ENCODE measurements around the gene PPP6R3. TPM values are rescaled to one million over a fixed set of nuclear protein-coding genes. Genes with fewer than 3 reads are reported as not detected.

The PPP6R3 gene
- total RNA-seq, 1 experiment from 2014 or later, result 140 TPM

DNA sequence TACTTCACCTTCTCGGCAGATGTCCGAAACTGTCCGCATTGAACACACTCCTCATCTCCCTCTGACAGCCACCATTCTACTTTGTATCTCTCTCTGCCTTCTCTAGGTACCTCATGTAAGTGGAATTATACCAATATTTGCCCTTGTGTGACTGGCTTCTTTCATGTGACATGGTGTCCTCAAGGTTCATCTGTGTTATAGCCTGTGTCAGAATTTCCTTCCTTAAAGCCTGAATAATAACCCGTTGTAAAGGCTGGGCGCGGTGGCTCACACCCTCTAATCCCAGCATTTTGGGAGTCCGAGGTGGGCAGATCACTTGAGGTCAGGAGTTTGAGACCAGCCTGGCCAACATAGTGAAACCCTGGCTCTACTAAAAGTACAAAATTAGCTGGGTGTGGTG lies 40.4 kb upstream of the PPP6R3 start:
- no peaks in the 10 kb centered on the region for H4K20me1 ChIP-seq (ENCODE audit: insufficient read depth, low read depth, low read length)
- peaks cover 5% of the 10 kb centered on the region for H3K4me1 ChIP-seq (ENCODE audit: low read length)
- no peak overlapping the region for H3K27ac ChIP-seq (ENCODE audit: low read length)
- no peak overlapping the region for H3K9ac ChIP-seq (ENCODE audit: low read length)
- H3K79me2 ChIP-seq (ENCODE audit: low read length), result no peaks in the 10 kb centered on the region
- H3K9me3 ChIP-seq (ENCODE audit: low read length), result no peaks in the 10 kb centered on the region
- no peak overlapping the region for H2AFZ ChIP-seq (ENCODE audit: low read length)
- DNase-seq, result no peak
- H3K4me2 ChIP-seq (ENCODE audit: low read depth, low read length, poor library complexity, severe bottlenecking), result no peak overlapping the region
- H3K4me3 ChIP-seq (ENCODE audit: low read length), result no peak overlapping the region
- no peaks in the 10 kb centered on the region for H3K27me3 ChIP-seq (ENCODE audit: low read length)
- H3K9me2 ChIP-seq (replicated peaks; ENCODE audit: insufficient read depth, low read length), result no peaks in the 10 kb centered on the region
- H3K36me3 ChIP-seq (ENCODE audit: insufficient read depth, low read length), result no peaks in the 10 kb centered on the region

DNA sequence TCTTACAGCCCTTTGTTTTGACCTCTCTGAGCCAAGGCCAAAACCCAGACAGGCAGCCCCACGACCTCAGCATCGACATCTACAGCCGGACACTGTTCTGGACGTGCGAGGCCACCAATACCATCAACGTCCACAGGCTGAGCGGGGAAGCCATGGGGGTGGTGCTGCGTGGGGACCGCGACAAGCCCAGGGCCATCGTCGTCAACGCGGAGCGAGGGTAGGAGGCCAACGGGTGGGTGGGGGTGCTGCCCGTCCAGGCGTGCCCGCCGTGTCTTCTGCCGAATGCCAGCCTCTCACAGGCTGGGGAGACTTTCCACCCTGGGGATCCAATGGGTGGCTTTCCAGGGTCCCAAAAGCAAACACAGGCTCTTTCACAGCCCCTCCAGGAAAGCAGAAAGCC lies 37.1 kb upstream of the PPP6R3 start:
- Histone ChIP-seq H4K20me1 (ENCODE audit: insufficient read depth, low read depth, low read length) (no peaks in the 10 kb centered on the region), H3K79me2 (ENCODE audit: low read length) (no peaks in the 10 kb centered on the region), H2AFZ (ENCODE audit: low read length) (no peak overlapping the region), H3K4me3 (ENCODE audit: low read length) (no peak overlapping the region), H3K36me3 (ENCODE audit: insufficient read depth, low read length) (no peaks in the 10 kb centered on the region), H3K4me2 (ENCODE audit: low read depth, low read length, poor library complexity, severe bottlenecking) (no peak overlapping the region), H3K9me2 (replicated peaks; ENCODE audit: insufficient read depth, low read length) (no peaks in the 10 kb centered on the region), H3K27me3 (ENCODE audit: low read length) (no peaks in the 10 kb centered on the region), H3K4me1 (ENCODE audit: low read length) (no peaks in the 10 kb centered on the region), H3K9ac (ENCODE audit: low read length) (no peak overlapping the region), H3K9me3 (ENCODE audit: low read length) (no peaks in the 10 kb centered on the region), H3K27ac (ENCODE audit: low read length) (no peak overlapping the region)
- DNase-seq, result no peak

DNA sequence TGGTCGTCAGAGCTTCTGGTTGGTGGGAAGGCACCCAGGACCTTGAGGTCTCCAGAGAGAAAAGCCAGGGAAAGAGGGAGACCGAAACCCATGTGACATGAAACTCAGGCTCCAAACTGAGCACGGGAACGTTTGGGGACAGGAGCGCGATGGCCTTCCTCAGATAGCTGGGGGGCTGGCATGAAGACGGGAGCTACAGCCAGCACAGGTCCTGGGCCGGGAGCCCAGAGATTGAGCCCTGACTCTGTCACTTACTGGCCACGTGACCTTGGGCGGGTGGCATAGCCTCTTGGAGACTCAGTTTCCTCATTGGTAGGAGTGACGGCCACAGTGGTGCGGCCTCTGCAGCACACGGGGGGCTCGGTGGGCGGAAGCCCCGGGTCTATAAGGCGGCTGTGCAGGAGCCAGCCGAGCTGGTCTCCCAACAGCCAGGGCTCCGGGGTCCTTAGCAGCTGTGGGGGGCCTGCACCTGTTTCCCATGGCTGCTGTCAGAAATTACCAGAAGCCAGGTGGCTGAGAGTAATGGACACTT lies 36.4 kb upstream of the PPP6R3 start:
- no peaks in the 10 kb centered on the region for H3K9me2 ChIP-seq (replicated peaks; ENCODE audit: insufficient read depth, low read length)
- H3K27ac ChIP-seq (ENCODE audit: low read length), result no peak overlapping the region
- no peak overlapping the region for H2AFZ ChIP-seq (ENCODE audit: low read length)
- H3K9ac ChIP-seq (ENCODE audit: low read length), result no peak overlapping the region
- no peaks in the 10 kb centered on the region for H3K4me1 ChIP-seq (ENCODE audit: low read length)
- H3K4me2 ChIP-seq (ENCODE audit: low read depth, low read length, poor library complexity, severe bottlenecking), result no peak overlapping the region
- no peaks in the 10 kb centered on the region for H3K27me3 ChIP-seq (ENCODE audit: low read length)
- H3K4me3 ChIP-seq (ENCODE audit: low read length), result no peak overlapping the region
- H3K9me3 ChIP-seq (ENCODE audit: low read length), result no peaks in the 10 kb centered on the region
- H3K79me2 ChIP-seq (ENCODE audit: low read length), result no peaks in the 10 kb centered on the region
- H4K20me1 ChIP-seq (ENCODE audit: insufficient read depth, low read depth, low read length), result no peaks in the 10 kb centered on the region
- no peaks in the 10 kb centered on the region for H3K36me3 ChIP-seq (ENCODE audit: insufficient read depth, low read length)
- no peak for DNase-seq

DNA sequence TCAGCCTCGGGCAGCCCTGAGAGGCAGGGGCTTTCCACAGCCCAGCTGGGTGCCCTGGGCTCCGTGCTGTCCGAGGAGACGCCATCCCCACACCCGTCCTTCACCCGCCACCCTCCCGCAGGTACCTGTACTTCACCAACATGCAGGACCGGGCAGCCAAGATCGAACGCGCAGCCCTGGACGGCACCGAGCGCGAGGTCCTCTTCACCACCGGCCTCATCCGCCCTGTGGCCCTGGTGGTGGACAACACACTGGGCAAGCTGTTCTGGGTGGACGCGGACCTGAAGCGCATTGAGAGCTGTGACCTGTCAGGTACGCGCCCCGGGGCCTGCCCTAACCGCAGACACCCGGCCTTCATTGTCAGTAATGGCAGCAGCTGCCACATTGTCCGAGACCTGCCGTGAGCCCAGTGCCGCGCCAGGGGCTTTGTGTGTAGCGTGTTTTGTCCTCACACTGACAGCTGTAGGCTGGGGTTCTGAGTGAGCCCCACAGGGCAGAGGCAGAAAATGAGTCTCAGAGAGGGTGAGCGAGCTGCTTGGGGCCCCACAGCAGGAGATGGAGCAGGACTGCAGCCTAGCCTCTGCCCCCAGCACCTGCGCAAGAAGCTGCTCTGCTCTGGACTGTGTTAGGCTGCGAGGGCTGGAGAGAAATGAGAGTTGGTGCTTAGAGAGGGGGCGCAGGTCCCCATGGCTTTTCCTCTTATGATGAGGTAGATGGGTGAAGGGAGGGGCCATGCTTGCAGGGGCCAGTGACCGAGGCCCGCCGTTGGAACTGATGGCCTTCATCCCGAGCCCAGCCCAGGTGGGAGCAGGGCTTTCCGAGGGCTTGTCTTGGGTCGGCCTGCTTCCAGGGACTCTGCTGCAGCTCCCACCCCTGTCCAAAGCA lies 35.3 kb upstream of the PPP6R3 start:
- Histone ChIP-seq H3K9me3 (ENCODE audit: low read length) (peaks cover 4% of the 10 kb centered on the region; the same call in 1 of the 2 replicates), H3K27ac (ENCODE audit: low read length) (no peak overlapping the region), H3K27me3 (ENCODE audit: low read length) (no peaks in the 10 kb centered on the region), H2AFZ (ENCODE audit: low read length) (no peak overlapping the region), H3K79me2 (ENCODE audit: low read length) (no peaks in the 10 kb centered on the region), H3K9me2 (replicated peaks; ENCODE audit: insufficient read depth, low read length) (no peaks in the 10 kb centered on the region), H3K4me3 (ENCODE audit: low read length) (no peak overlapping the region), H3K4me1 (ENCODE audit: low read length) (no peaks in the 10 kb centered on the region), H4K20me1 (ENCODE audit: insufficient read depth, low read depth, low read length) (no peaks in the 10 kb centered on the region), H3K36me3 (ENCODE audit: insufficient read depth, low read length) (no peaks in the 10 kb centered on the region), H3K4me2 (ENCODE audit: low read depth, low read length, poor library complexity, severe bottlenecking) (no peak overlapping the region), H3K9ac (ENCODE audit: low read length) (no peak overlapping the region)
- no peak for DNase-seq

DNA sequence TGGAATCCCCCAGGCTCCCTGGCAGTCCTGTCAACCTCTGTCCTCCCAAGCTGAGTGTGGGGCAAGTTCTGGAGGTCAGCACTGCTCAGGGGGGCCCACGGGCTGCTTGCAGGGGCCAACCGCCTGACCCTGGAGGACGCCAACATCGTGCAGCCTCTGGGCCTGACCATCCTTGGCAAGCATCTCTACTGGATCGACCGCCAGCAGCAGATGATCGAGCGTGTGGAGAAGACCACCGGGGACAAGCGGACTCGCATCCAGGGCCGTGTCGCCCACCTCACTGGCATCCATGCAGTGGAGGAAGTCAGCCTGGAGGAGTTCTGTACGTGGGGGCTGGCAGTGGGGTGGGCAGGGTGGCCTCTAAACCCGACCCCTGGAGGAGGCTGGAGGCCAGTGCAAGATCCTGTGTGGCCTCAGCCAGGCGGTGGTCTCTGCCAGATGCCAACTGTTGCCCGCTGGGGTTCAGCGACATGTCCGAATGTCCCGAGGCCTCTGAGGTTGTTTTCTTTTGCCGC lies 34.6 kb upstream of the PPP6R3 start:
- no peak overlapping the region for H3K4me3 ChIP-seq (ENCODE audit: low read length)
- H2AFZ ChIP-seq (ENCODE audit: low read length), result no peak overlapping the region
- no peaks in the 10 kb centered on the region for H3K36me3 ChIP-seq (ENCODE audit: insufficient read depth, low read length)
- no peaks in the 10 kb centered on the region for H3K27me3 ChIP-seq (ENCODE audit: low read length)
- no peaks in the 10 kb centered on the region for H3K4me1 ChIP-seq (ENCODE audit: low read length)
- peaks cover 4% of the 10 kb centered on the region; the same call in 1 of the 2 replicates for H3K9me3 ChIP-seq (ENCODE audit: low read length)
- H3K9ac ChIP-seq (ENCODE audit: low read length), result no peak overlapping the region
- DNase-seq, result no peak
- no peaks in the 10 kb centered on the region for H3K79me2 ChIP-seq (ENCODE audit: low read length)
- H4K20me1 ChIP-seq (ENCODE audit: insufficient read depth, low read depth, low read length), result no peaks in the 10 kb centered on the region
- H3K27ac ChIP-seq (ENCODE audit: low read length), result no peak overlapping the region
- H3K9me2 ChIP-seq (replicated peaks; ENCODE audit: insufficient read depth, low read length), result no peaks in the 10 kb centered on the region
- H3K4me2 ChIP-seq (ENCODE audit: low read depth, low read length, poor library complexity, severe bottlenecking), result no peak overlapping the region

DNA sequence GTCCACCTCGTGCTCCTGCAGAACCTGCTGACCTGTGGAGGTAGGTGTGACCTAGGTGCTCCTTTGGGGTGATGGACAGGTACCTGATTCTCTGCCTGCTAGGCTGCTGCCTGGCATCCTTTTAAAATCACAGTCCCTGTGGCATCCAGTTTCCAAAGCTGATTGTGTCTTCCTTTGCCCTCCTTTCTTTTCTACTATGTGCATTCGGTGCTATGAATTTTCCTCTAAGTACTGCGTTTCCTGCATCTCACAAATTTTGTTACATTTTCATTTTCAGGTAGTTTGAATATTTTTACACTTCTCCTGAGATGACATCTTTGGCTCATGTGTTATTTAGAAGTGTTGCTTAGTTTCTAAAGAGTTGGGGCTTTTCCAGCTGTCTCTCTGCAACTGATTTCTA lies 30.9 kb upstream of the PPP6R3 start:
- DNase-seq, result no peak
- no peak overlapping the region for H3K4me3 ChIP-seq (ENCODE audit: low read length)
- H3K27me3 ChIP-seq (ENCODE audit: low read length), result no peaks in the 10 kb centered on the region
- peaks cover 4% of the 10 kb centered on the region; the same call in 1 of the 2 replicates for H3K9me3 ChIP-seq (ENCODE audit: low read length)
- H3K4me2 ChIP-seq (ENCODE audit: low read depth, low read length, poor library complexity, severe bottlenecking), result no peak overlapping the region
- H3K4me1 ChIP-seq (ENCODE audit: low read length), result no peaks in the 10 kb centered on the region
- H3K9me2 ChIP-seq (replicated peaks; ENCODE audit: insufficient read depth, low read length), result no peaks in the 10 kb centered on the region
- H3K79me2 ChIP-seq (ENCODE audit: low read length), result no peaks in the 10 kb centered on the region
- H4K20me1 ChIP-seq (ENCODE audit: insufficient read depth, low read depth, low read length), result no peaks in the 10 kb centered on the region
- no peak overlapping the region for H2AFZ ChIP-seq (ENCODE audit: low read length)
- H3K36me3 ChIP-seq (ENCODE audit: insufficient read depth, low read length), result no peaks in the 10 kb centered on the region
- no peak overlapping the region for H3K27ac ChIP-seq (ENCODE audit: low read length)
- H3K9ac ChIP-seq (ENCODE audit: low read length), result no peak overlapping the region

DNA sequence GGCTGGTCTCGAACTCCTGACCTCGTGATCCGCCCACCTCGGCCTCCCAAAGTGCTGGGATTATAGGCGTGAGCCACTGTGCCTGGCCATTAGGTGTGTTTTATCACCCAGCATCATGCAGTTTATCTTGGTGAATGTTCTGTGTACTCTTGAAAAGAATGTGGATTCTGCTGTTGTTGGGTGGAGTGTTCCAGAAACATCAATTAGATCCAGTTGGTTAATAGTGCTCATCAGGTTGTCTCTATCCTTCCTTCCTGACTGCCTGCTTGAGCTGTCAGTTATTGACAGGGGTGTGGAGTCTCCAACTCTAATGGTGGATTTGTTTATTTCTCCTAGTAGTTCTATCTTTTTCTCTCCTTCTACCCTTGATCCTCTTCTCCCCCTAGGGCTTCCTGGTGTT lies 30.2 kb upstream of the PPP6R3 start:
- Histone ChIP-seq H3K36me3 (ENCODE audit: insufficient read depth, low read length) (no peaks in the 10 kb centered on the region), H3K27ac (ENCODE audit: low read length) (no peak overlapping the region), H3K4me1 (ENCODE audit: low read length) (no peaks in the 10 kb centered on the region), H4K20me1 (ENCODE audit: insufficient read depth, low read depth, low read length) (no peaks in the 10 kb centered on the region), H3K4me2 (ENCODE audit: low read depth, low read length, poor library complexity, severe bottlenecking) (no peak overlapping the region), H3K9me2 (replicated peaks; ENCODE audit: insufficient read depth, low read length) (no peaks in the 10 kb centered on the region), H3K79me2 (ENCODE audit: low read length) (no peaks in the 10 kb centered on the region), H2AFZ (ENCODE audit: low read length) (no peak overlapping the region), H3K4me3 (ENCODE audit: low read length) (no peak overlapping the region), H3K27me3 (ENCODE audit: low read length) (no peaks in the 10 kb centered on the region), H3K9ac (ENCODE audit: low read length) (no peak overlapping the region), H3K9me3 (ENCODE audit: low read length) (peaks cover 4% of the 10 kb centered on the region; the same call in 1 of the 2 replicates)
- DNase-seq, result no peak

DNA sequence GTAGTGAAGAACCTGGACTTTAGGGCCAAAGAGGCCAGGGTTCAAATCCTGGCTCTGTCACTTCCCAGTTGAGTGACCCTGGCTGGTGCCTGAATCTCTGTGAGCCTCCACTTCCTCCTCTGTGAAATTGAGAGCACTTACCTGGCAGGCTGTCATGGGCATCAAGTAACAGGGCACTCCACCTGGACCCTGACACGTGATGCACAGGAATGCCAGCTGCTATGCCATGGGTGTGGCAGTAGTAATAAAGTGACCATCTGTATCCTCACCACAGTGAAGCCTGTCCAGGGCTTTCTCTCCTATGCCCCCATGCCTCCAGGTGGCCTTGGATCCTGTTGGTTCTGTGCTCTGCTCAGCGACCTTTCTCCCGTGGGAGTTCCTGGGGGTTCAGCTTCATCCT lies 29.8 kb upstream of the PPP6R3 start:
- no peak for DNase-seq
- Histone ChIP-seq H3K4me2 (ENCODE audit: low read depth, low read length, poor library complexity, severe bottlenecking) (no peak overlapping the region), H3K9me2 (replicated peaks; ENCODE audit: insufficient read depth, low read length) (no peaks in the 10 kb centered on the region), H4K20me1 (ENCODE audit: insufficient read depth, low read depth, low read length) (no peaks in the 10 kb centered on the region), H3K79me2 (ENCODE audit: low read length) (no peaks in the 10 kb centered on the region), H3K4me3 (ENCODE audit: low read length) (no peak overlapping the region), H3K4me1 (ENCODE audit: low read length) (no peaks in the 10 kb centered on the region), H3K27ac (ENCODE audit: low read length) (no peak overlapping the region), H3K9ac (ENCODE audit: low read length) (no peak overlapping the region), H2AFZ (ENCODE audit: low read length) (no peak overlapping the region), H3K9me3 (ENCODE audit: low read length) (peaks cover 4% of the 10 kb centered on the region; the same call in 1 of the 2 replicates), H3K27me3 (ENCODE audit: low read length) (no peaks in the 10 kb centered on the region), H3K36me3 (ENCODE audit: insufficient read depth, low read length) (no peaks in the 10 kb centered on the region)
